GM19099 (cell line): ENCODE results near the gene CTNS.

ENCODE experiments used
- POLR2A ChIP-seq: IDR thresholded peaks from 3 replicates; pipeline ENCODE4 v1.6.1; 2011; ENCODE audit warnings: low read depth; ENCODE audit not compliant: insufficient read length; ENCODE audit errors: extremely low read depth

CTNS gene

DNA sequence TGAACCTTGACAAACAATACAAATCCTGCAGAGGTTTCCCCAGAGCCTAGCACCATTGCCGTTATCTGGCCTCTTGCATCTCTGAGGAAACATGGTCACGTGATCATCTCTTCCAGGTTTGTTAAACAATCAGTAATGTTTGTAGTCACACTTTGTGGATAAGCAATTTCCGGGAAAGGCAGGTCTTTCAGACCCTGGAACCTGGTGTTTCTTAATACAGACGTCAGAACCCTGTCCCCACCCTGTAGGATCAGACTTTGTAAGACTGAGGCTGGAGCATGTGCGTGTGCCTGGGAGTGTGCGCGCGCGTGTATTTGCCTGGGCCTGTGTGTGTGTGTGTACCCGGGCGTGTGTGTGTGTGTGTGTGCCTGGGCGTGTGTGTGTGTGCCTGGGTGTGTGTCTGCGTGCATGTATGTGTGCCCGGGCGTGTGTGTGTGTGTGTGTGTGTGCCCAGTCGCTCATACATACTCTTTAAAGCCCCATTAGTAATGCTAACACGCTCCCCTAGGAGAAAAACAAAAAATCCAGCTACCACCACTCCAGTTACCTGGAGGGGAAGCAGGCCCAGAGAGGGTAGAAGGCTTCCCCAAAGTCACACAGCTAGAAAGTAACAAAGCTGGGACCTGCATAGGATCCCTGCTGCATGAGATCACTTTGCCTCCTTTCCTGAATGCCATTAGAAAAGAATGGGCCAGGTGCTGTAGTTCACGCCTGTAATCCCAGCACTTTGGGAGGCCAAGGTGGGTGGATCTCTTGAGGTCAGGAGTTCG, 5.3 kb downstream of the CTNS start:
- no peak for TF ChIP-seq POLR2A

DNA sequence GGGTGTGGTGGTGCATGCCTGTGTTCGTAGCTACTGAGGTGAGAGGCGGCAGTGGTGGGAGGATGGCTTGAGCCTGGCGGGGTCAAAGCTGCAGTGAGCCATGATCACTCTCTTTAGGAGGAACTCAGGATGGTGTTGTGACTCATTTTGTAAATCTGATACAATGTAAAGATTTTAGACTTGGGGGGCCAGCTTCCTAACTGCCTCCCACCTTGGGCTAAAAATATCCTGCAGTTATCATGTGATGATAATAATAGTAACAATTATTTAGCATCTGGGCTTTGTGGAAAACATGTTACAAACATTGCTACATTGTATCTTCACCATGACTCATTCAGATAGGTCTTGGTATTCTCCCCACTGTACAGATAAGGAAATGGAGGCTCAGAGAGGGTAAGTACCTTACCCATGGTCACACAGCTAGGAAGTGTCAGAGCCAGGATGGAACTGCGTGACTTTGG, 7.4 kb downstream of the CTNS start:
- no peak for TF ChIP-seq POLR2A

DNA sequence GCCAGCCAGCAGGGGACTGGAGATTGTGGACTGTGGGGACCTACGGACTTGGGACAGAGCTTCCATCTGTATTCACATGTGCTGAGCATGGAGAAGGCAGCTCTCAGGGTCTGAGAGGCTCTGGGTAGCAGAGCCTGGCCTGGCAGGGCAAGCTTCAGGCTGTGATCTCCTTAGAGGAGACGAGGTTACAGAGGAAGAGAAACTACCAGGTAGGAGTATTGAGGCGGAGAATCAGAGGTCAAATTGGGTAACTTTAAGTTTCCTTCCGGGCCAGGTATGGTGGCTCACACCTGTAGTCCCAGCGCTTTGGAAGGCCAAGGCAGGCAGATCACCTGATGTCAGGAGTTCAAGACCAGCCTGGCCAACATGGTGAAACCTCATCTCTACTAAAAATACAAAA, 8.8 kb downstream of the CTNS start:
- TF ChIP-seq POLR2A, result no peak

DNA sequence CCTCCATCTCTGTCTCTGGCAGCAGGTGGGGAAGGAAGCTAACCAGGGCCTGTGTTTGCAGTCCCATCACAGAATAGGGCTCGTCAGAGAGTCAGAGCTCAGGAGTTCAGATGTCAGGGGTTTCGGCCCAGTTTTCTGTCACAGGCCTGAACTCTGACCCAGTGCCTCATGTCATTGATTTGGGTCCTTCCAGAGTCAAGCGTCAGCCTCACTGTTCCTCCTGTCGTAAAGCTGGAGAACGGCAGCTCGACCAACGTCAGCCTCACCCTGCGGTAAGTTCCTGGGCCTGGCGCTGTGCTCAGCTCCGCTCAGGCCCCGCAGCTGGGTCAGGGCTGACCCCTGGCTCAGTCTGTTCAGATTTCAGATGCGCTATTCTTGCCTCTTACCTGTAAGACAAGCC, 10.7 kb downstream of the CTNS start:
- TF ChIP-seq POLR2A, result no peak

DNA sequence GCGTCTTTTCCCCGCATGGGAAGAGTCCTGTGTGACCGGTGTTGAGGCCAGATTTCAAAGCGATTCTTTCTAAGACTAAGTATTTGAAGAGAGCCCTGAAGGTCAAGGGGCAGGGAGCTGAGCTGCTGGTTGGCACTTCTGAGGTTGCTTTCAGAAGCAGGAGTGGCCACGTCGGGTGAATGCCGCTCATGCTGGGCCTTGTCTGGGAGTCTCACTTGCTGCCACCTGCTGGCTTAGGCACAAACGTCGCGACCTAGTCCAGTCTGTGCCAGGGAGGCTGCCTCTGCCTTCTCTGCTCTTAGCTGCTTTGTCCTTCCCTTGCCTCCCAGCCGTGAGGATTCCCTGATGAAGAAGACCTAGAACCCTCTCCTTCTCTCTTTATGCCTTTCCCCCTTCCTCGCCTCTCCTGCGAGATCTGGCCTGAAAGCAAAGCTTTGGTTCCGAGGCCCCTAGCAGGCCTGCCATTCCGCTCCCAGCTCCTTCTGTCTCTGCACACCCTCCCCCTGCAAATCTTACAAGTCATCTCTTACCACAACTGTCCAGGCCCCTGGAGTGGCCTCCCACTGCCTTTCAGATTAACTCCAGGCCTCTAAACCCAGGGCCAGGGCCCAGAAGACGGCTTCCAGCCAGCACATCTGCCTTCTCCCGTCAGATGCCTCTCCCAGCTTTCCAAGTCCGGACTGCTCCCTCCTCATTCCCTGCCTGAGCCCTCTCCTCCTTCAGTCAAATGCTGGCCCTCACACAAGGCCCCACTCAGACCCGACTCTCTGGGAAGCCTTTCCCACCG, 11.4 kb downstream of the CTNS start:
- TF ChIP-seq POLR2A, result no peak

DNA sequence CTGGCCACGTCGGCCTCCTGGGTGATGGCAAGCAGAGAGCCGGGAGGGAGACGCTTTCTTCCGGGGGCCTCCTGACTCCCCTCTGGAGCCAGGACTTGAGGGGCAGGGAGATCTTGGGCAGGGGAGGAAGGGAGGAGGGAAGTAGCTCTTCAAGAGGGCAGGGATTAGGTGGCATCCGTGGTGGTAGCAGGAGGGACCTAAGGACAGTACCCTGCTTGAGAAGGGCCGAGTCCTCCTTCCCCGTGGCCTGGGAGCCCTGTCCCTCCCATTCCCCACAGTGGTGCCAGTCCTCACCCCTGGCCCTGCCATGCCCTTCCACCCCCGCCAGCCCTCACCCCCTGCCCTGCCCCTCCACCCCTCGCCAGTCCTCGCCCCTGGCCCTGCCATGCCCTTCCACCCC, 19.2 kb downstream of the CTNS start:
- TF ChIP-seq POLR2A, result no peak

DNA sequence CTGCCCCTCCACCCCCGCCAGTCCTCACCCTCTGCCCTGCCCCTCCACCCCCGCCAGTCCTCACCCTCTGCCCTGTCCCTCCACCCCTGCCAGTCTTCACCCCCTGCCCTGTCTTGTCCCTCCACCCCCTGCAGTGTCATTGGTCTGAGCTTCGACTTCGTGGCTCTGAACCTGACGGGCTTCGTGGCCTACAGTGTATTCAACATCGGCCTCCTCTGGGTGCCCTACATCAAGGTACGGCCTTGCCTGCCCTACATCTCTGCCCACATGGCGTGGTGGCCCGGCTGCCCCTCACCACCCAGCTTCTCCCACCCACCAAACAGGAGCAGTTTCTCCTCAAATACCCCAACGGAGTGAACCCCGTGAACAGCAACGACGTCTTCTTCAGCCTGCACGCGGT, 19.8 kb downstream of the CTNS start:
- TF ChIP-seq POLR2A, result no peak

DNA sequence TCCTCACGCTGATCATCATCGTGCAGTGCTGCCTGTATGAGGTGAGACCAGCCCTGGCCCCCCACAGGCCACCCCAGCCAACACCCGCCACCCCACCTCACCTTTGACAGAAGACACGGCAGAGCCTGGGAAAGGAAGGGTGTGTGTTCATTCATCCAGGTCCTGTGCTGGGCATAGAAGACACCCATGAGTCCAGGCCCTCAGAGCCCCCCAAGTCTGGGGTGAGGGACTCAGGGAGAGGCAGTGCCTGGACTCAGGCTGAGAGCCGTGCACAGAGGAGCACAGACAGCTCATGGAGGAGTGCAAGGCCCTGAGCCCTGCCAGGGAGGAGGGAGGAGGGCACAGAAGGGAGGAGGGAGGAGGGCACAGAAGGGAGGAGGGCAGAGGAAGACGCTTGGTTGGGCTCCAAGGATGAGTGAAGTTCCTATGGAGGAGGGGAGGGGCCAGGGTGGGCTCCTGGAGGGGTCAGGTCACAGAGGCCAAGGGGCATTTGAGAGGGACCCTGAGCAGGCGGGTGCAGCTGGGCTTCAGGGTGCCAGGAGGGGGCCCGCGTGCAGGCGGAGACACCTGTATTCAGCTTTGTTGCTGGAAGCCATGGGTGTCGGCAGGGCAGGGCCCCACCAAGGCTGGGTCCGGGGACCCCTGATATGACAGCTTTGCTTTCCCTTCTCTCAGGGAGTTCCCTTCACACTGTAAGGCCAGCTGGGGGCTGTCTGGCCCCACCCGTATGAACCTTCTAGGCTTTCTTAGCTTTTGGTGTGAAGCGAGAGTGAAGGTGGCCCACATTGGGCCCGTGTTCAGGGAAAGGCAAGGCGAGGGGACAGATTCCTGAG, 20.4 kb downstream of the CTNS start:
- no peak for TF ChIP-seq POLR2A

DNA sequence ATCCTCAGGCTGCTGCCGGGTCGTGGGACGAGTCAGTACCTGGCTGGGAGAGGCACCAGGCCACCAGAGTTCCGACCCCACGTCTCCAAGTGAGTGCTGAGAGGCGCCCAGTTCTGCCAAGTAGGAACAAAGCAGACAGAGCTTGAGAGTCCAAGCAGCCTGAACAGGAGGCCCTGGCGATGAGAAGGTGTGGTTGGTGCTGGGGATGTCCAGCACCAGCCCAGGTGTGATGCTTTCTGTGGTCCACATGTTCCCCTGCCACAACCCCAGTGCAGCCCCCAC, 21.0 kb downstream of the CTNS start:
- TF ChIP-seq POLR2A, result no peak

DNA sequence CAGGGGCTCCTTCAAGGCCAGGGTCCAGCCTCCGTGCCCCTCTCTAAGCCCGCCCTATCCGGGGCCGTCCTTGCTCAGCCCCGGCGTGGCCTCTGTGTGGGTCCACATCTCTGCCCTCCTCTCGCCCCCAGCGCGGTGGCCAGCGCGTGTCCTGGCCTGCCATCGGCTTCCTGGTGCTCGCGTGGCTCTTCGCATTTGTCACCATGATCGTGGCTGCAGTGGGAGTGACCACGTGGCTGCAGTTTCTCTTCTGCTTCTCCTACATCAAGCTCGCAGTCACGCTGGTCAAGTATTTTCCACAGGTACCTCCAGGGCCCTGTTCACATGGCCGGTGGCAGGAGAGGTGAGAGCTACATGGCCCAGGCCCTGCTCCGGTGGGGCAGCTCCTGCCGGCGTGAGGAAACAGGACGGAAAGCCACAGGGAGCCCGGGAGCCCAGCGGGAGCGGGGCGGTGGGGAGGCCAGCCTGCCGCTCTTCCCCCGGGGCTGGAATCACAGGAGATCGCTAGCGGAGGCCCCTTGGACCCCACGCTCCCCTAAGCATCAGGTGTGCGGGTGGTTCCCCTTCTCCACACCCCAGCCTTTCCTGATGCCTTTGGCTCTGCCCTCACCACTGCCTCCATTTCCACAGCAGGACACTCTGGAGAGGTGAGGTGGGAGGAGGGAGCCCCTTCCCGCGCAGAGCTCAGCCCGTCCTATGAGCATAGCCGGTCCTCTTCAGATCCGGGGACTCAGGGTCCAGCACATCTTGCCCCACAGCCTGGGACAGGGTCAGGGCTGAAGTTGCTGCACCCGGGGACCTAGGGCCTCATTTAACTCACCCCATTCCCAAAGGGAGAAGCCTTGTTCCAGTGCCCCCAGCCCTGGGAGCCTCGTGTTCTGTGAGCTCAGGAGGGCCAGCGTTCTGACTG, 21.6 kb downstream of the CTNS start:
- no peak for TF ChIP-seq POLR2A

DNA sequence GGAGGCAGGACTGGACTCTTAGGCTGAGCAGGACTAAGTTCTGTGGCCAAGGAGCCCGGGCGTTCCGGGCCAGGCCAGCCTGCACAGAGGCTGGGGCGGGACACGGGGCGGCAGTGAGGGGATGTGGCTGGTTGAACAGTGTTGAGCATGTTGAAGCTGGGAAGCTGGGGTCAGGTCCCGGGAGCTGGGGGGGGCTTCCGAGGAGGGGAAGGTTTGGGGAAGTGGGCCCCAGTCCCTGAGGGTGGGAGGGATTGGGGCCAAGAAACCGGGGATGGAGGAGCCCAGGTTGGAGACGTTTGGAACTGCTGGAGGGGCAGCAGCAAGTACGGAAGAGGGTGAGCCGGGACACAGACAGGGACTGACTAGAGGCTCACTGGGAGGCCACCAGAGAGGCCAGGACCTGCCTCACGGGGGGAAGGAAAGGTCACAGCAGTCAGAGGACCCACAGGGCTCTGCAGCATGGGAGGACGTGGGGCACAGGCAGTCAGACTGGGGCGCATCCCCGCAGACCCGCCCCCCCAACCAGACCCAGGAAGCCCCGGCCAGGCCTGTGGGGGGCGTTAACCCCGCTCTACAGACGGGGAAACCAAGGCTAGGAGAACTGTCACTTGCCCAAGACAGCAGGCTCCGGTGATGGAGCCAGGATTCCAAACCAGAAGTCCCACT, 22.4 kb downstream of the CTNS start:
- TF ChIP-seq POLR2A, result no peak

DNA sequence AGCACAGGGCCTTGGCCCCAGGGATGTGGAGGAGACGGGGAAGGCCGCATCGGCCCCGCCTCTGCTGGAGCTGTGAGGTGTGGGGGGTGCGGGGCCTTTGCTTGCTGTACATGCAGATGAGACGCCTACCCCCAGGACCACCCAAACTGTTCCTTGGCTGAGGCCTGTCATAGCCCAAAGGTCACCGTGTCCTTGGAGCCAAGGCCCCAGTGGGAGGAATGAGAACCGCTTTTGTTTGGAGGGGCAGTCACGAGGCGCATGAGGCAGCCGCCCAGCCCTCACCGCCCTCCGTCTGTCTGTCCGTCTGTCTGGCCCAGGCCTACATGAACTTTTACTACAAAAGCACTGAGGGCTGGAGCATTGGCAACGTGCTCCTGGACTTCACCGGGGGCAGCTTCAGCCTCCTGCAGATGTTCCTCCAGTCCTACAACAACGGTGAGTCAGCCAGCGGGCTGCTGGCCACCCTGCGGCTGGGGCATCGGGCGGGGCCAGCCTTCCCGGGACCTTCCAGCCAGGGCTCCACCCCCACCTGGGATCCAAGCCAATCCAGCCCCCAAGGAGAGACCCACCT, 23.1 kb downstream of the CTNS start:
- TF ChIP-seq POLR2A, result no peak

DNA sequence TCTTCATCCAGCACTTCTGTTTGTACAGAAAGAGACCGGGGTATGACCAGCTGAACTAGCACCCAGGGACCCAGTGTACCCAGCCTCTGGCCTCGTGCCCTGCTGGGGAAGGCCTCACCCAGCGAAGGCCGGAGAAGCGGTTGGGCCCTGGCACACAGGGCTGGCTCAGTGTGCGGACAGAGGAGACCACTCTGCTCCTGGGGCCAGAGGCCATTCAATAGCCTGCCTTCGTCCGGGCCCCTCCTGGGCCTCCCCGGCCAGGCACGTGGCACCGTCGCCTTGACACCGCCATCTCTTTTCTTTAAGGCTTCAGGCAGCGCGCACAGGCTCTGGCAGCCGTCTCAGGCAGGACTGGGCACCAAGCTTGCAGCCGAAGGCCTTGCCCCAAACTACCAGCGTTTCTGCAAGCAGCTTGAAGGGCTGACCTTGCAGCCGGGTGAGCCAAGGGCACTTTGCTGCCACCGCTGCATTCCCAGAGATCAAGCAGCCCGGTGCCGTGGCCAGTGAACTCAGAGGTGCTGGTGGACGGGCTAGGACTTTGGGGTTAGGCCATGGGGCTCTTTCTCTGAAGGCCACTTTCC, 23.8 kb downstream of the CTNS start:
- no peak for TF ChIP-seq POLR2A
